ENCODE measurements around the gene ZFAND3.

Gene ZFAND3

DNA sequence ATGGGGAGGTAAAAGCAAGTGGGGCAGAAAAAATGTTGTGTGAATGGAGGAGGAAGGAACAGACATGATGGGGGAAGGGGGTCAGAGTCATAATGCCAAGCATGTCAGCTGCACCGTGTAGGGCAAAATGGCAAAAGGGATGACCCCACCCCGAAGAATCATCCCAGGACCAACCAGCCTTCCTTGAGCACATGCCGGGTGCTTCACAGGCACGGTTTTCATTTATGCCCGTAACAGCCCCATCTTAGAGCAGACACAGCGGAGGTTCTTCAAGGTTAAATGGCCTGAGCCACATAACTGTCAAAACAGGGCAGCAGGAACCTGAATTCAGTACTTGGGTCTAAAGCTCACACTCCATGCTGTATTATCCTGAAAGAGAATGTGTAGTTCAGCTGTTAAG lies 322.2 kb downstream of the ZFAND3 start:
- no peak for DNase-seq

DNA sequence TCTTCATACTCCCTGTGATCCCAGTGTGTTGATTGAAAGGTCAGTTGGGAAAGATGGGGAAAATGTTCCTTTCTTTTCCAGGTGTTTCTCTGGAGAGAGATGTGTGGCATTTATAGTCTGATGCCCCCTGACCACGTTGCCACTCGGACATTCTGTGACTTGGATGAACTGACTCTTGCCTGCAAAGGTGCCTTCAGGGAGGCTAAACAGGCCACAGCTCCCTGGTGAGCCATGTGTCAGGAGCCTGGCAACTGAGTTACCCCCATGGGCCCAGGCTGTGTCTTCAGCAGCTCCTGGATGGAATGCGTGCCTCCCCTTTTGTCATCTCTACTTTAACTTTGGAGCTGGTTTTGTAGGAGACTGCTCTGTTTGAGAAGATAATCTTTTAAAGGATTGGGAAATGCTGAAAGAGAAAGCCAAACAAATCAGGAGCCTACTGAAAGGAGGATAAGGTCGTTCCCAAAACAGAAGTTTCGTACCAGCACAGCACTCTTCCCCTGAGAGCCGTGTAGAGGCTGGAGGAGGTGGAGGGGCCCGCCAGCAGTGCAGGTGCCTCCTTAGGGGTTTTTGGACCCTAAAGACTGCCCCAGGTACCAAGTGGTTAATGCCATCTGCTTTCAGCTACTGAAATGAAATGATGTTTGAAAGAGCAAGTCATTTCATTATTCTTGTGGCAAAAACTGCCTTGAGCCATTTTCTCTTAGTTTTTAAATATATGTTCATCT lies 322.8 kb downstream of the ZFAND3 start:
- DNase-seq, result no peak

DNA sequence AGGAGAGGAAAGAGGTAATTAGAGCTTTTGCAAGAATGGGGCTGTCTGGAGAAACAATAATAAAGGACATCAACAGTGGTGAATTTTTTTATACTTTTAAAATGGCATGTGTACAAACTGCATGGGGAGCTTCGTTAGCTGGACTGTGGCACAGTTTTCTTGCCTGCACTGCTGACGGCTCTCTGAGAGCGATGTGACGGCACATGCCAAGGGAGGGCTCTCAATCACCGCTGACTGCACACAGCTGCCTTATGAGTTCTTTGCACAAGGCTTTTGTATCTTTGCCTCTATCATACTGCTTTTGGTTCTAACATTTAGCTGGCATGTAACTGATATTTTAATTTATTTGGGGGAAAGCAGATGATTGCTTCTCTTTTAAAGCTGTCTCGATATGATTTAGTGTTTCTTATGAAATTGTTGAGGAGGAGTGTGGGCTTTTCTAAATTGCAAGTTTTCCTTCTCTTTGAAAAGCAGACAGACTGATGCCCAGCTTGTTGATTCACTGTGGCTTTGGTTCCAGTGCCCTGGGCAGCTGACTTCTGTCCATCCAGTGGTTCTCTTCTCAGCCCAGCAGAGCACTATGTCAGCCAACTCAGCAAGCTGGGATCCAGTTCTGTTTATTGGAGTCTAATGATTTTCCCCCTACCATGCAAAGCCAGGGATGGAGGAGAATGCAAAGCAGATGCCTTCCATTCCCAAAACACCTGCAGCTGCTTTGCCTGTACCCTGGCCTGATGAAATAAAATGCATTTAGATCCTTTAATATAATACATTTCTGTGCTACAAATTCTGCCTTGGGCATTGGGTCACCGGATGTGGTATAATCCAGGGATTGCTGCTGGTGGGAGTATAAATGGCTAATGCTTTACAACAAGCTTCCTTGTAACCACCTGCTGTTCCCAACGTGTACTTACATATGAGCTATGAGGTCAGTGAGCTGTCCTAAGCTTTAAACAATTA lies 323.9 kb downstream of the ZFAND3 start:
- DNase-seq, result no peak

DNA sequence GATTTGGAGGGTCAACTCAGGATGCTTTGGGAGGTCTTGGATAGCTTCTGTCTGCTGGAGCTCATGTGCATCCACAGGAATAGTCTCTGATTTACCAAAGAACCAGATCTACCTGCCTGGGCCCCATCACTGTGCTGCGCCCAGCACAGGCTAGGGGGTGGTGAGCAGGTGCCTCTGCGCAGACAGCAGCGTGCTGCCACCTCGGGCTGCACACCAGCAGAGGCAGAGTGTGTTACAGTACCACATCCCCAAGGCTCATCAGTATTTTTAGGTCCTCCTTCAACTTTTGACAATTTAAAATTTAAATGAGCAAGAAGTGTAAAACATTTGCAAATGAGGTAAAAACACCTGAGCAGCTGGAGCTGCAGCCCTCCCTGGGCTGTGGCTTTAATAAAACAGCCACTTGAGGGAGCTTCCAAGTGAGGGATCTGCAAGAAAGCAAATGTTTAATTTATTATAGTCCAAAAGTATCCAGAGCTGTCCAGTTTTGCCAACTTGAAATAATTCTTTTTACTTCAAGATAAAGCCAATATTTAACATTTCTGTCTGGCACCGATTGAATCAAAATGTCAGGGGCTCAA lies 324.9 kb downstream of the ZFAND3 start:
- DNase-seq, result no peak

DNA sequence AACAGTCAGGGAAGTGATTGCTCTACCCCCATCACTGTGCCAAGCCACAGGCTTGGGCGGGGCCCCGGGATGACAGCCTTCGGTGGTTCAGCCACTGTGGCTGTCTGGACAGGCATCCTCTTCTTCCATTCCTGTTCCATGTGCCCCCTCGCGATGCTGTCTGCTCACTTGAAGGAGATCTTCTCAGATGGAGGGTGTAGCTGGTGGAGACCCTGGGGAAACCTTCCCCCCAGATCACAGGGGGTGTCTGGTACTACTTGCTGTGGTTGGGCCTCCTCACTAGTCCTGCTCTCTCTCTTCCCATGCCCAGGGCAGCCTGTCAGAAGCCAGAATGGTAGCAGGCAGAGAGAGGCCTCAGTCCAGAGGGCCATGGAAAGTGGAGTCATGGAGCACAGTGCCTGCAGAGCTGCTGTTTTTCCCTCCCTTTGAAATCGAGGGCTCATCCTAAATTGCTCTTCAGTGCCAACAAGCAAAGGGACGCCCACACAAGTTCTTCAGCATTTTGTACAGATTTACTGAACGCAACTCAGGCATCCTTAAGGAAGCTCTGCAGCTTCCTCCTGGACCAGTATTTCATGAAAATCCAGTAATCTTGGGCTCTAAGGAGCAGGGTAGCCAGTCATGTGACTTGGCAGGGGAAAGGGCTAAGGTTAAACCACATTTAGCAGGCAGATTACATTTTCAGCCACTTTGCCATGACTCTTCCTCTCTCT lies 326.6 kb downstream of the ZFAND3 start:
- no peak for DNase-seq

DNA sequence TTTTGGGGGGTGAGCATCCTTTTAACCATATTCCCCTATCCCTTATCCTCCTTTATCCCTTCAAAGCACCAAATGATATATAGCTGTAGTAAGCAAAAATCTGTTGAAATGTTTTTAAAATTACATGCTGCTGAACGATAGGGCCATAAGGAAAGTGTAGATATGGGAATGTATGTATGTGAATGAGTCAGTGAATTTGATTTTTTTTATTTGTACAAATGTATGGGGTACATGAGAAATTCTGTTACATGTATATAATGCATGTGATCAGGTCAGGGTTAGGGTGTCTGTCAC lies 327.2 kb downstream of the ZFAND3 start:
- DNase-seq, result no peak

DNA sequence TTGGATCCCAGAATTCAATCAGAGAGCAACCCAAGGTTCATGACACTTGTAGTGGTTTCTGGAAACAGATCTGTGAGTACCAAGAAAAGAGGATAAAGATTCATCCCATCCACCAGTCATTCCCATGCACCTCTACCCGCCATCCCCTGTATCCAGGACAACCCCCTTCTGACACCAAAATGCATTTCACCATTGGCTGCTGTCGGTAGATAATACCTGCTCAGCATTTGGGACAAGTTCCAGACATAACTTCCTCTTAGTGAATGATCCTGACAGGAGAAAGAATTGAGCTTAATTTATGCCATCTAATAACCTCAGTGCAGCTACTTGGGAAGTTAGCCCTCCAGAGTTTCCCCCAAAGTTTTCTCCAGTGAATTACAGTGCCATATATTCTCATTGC lies 329.1 kb downstream of the ZFAND3 start:
- no peak for DNase-seq

DNA sequence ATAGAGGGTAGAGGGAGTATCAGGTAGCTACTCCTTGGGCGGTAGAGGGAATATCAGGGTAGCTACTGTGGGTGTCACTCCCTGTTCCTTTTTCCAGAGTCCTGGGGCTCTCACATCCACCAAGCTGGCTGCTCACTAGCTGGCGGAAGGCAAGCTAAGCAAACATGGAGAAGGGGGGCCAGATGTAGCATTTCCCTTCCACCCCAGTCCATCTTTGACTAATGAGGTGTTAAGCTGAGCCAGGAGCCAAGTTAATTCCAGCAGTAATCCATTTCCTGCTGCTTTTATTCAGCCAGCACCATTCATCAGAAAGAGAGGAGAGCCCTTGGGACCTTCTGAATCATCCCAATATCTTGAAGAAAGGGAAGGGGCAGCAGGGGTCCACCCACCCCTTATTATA lies 330.0 kb downstream of the ZFAND3 start:
- DNase-seq, result no peak

DNA sequence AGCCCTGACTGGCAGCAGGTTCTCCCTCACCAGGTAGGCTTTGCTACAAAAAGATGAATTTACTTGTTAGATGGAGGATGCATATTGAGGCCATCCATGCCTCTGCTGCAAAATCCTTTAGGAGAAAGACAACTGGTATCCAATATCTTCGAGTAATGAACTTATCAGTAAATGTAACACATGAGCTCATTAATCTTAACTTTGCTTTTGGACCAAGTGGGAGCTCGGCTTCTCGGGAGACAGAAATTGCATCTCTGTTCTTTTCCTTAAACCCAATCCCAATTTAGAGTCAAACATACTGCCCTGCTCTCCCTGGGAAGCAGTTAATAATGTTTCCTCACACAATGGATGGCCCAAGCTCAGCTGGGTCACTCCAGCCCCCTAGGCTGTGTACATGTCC lies 330.5 kb downstream of the ZFAND3 start:
- DNase-seq, result no peak

DNA sequence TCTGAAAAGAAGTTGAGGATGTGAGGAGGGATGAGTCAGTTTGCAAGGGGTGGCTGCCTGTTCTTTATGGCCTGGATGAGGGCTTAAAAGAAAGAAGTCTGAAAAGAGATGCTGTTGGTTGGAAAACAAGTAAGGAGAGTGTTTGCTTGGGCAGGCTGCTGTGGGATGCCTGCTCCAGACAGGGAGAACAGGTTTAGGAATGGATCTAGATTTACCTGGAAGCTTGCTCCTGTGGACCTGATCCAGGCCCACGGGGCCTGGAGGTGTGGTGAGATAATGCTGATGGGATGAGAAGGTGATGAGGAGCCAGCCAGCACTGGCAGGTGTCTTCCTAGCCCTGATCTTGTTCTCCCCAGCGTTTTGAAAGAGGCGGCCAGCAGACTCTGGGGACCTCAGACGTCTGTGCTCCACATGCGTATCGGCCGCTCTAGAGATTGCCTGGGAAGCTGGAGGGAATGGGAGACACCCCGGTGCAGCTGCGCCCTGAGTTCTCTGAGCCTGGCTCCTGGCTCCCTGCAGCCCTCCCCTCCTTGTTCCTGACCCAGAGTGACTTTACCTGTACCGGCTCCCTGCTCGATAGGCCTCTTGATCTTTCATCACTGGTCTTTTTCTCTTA lies 331.3 kb downstream of the ZFAND3 start:
- no peak for DNase-seq

DNA sequence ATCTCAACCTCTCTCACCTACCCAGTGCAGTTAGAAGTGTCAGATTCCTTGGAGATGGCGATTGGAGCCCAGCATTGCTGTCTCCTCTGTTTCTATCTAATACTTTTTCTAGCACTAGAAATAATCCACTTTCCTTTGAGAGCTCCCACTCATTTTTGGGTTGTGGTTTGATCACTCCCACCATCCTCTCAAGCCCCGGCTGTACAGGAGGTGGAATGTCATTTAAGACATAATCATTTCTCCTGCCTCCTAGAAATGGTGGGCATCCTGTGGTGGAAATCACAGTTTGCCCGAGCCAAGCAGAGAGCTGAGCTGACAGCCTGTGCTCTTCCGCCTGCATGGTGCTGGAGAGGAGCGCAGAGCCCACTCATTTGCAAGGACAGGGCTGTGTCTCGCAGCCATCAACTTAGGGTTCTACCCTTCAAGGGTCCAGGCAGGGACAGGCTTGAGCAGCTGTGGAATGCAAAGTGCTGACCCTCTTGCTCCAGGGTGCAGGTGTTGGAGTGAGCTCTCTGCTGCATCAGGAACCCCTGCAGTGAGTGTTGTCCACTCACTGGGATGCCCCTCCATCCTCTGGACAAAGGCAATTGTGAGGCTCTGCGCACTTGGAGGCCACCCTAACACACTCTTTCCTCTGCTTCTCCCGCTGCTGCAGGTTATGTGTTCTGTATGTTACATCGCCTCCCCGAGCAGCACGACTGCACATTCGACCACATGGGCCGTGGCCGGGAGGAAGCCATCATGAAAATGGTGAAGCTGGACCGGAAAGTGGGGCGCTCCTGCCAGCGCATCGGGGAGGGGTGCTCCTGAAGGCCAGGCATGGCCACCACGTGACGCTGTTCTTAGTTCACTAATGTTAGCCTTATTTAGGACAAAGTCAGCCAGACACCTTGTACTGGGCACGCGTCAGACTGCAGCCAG lies 332.3 kb downstream of the ZFAND3 start:
- DNase-seq, result no peak

DNA sequence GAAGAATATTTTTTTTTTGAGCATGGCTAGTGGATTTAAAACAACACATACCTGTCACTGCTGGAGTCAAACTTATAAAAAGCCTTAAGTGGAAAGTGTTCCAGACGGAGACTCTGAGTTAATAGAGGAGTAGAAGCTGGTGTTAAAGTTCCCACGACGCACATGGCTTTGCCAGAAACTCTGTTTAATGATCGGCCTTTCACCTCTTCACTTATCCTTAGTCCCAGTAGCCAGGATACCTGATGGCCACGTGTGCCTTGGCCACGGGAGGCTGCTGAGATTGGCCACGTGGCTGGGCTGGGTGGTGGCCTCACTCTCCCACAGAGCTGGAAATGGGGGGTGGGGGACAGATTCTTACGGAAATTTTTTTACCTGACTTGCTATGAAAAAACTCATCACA lies 333.1 kb downstream of the ZFAND3 start:
- no peak for DNase-seq

DNA sequence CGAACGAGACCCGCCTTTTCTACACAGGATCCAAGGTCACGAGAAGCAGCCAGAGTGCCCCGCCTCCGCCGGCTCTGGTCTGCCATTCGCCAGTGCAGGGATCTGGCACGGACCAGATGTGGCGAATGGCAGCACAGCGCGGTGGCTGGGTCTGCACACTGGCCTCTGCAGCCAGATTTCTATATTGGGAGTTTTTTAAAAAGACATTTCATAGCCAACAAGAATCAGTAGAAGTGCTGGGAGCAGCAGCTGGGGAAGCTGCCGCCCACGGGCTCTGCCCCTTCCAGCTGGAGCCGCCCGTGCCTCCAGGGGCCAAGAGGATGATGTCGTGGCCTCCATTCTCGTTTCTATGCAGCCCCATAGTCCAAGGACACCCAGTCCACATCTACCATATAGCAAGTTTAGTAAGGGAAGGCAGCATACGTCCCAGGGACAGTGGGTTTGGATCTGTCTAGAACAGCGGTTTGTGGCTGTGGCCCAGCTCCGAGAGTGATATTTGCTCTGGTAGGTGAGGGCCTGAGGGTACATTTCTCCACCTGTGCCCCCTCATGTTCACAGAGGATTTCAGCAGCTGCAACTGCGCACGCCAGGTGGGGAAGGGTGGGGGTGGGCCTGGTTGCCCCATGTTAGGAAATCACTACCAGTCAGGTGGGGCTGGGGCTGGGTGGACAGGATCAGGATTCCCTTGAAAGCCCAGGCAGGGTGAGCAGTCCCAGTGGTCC lies 333.7 kb downstream of the ZFAND3 start:
- DNase-seq, result no peak

DNA sequence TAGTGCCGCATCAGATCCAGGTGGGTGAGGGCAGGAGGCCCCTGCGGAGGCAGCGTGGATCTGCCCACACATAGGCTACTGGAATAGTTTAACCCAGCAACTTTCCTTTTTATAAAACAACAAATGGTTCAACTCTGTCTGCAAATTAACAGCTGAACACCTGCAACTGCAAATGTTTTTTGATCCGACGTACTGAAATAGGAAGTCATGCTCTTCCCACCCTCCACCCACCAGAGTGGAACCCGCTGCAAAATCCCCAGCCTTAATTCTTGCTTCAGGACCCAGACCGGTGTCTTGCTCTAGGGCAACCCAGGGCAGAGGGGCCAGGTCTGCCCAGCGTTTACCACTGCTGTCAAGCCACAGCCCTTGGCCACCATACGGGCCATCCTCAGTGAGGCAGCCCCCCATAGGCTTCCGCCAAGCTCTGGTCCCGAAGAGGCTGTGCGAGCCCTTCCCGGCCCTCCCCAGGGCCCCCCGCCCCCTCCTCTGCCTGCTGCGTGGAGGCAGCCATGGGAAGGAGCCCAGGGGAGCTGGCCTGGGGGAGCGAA lies 334.3 kb downstream of the ZFAND3 start:
- no peak for DNase-seq

DNA sequence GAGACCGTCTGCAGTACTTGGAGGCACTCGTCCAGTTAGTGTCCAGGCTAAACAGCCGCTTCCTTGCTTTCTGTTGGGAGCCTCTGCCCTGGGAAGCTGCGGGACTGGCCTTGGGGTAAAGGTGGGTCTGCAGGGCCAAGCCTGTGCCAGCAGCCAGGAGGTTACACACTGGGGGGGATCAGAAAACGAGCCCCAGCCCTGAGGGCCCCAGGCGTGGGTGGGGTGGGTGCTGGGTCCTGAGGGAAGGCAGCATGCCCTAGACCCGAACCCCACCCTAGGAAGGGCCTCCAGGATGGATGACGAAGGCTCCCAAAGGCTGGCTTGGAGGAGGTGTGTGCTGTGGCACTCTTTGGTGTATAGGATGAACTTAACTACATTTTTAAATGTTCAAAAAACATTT lies 335.2 kb downstream of the ZFAND3 start:
- DNase-seq, result no peak

DNA sequence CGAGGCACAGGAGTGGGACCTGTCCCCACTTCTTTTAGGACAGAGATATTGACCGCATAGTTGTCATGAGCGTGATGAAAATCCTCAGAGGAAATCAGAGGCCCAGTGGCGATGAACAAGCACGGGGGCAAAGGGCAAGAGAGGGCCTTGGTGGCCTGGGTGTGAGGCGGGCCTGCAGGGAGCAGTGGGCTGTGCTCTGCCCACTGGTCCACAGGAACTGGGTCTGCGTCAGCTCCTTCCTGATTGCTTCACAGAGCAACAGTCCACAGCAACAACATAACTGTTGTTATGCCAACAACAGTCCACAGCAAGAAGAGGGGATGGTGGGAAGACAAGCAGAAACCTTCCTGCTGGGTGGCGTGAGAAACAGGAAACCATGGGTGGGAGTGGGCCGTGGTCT lies 335.6 kb downstream of the ZFAND3 start:
- DNase-seq, result no peak

DNA sequence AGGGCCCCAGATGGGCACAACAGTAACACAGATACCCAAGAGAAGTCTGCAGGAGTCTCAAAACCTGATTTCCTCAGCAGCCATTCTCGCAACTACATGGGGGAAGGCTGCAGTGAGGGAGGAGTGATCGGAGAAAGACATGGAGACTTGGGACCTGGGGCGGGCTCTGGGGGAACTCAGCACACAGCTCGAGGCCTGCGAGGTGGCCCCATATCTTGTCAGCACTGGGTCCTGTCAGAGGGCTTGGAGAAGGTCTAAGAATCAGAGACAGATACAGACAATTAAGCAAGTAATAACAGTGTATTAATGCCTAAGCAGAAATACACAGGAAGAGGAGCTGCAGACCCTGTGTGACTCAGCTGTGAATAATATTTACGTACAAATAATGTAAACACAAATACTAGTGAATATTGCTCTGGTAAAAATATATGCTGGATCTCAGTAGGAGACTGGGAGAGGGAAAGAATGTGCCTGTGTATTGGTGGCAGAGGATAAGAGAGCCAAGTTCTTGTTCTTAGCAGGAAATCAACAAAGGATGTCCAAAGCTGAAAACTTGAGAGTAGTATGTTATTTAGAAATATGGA lies 336.2 kb downstream of the ZFAND3 start:
- peak; percentile 42 for DNase-seq

DNA sequence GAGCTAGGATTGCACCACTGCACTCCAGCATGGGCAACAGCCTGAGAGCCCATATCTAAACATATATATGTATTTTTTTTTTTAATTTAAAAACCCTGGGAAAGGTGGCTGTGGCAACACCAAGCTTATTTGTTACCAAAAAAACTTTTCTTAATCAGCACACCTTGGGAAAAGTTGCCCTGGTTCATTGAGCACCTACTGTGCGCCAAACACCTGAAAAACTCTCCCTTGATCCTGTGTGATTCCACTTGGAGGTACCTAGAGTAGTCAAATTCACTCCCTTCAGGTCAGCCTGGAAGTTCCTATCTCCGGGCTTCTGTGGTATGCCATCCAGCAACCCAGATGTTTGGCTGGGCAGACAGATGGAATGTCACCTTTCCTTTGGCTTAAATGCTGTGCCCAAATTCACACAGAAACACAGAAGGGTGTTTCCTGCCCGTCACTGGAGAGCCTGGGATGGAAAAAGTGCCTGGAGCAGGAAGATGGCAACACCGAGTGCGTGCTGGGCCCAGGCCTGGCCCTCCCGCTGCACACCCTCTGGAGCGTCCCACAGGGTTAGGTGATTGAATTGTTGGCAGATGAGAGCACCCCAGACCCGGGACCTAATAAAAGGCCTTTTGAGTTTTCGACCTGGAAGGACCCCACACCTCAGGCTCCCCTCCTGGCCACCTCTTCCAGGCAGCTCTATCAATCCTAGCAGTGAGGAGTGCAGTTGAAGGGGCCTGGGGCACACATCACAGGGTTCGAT lies 337.5 kb downstream of the ZFAND3 start:
- DNase-seq, result no peak

DNA sequence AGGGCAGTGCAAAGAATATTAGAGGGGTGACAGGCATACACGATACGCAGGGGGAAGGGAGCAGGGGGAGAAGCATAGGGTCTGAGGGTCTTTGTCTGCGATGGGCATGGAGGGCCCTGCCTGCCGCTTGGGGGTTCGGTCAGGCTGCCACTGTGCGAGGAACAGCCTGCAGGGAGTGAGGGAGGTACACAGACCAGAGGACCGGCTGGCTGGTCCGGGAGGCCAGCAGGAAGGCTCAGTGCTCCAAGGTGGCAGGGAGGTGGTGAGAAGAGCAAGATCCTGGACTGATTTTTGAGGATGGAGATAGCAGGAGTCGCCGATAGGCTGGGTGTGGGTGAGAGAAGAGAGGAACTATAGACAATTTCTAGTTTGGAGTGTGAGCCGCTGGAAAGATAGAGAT lies 338.4 kb downstream of the ZFAND3 start:
- DNase-seq, result no peak
